Parathyroid adenoma (tissue), 2 donors: ENCODE results near the gene TEKT4.

Experiments
- H2AFZ ChIP-seq: fragments of 300-600 bp; sonication (generic); one replicate; pipeline ENCODE4 v1.7.0; 2017; ENCODE audit warnings: antibody characterized with exemption, mild to moderate bottlenecking
- H3K27ac ChIP-seq: fragments of 300-600 bp; sonication (generic); one replicate; pipeline ENCODE4 v1.7.0; 2017
- H3K27me3 ChIP-seq: fragments of 300-600 bp; sonication (generic); one replicate; pipeline ENCODE4 v1.7.0; 2017; ENCODE audit warnings: low read length; ENCODE audit not compliant: control insufficient read depth, insufficient read depth
- H3K36me3 ChIP-seq: fragments of 300-600 bp; sonication (generic); one replicate; pipeline ENCODE4 v1.7.0; 2017; ENCODE audit warnings: low read length; ENCODE audit not compliant: control insufficient read depth, insufficient read depth
- H3K4me1 ChIP-seq: fragments of 300-600 bp; sonication (generic); one replicate; pipeline ENCODE4 v1.7.0; 2017; ENCODE audit warnings: control low read depth
- H3K4me2 ChIP-seq: fragments of 300-600 bp; sonication (generic); one replicate; pipeline ENCODE4 v1.7.0; 2017; ENCODE audit warnings: low read length
- H3K4me3 ChIP-seq: fragments of 300-600 bp; sonication (generic); one replicate; pipeline ENCODE4 v1.7.0; 2017; ENCODE audit warnings: low read depth, low read length
- H3K79me2 ChIP-seq: fragments of 300-600 bp; sonication (generic); one replicate; pipeline ENCODE4 v1.7.0; 2017; ENCODE audit warnings: control low read depth
- H3K9ac ChIP-seq: fragments of 300-600 bp; sonication (generic); one replicate; pipeline ENCODE4 v1.7.0; 2017; ENCODE audit warnings: mild to moderate bottlenecking
- H3K9me3 ChIP-seq: fragments of 300-600 bp; sonication (generic); one replicate; pipeline ENCODE4 v1.7.0; 2017; ENCODE audit warnings: low read length; ENCODE audit not compliant: control insufficient read depth
- CTCF ChIP-seq: fragments of 300-600 bp; sonication (generic); IDR thresholded peaks from one replicate; pipeline ENCODE4 v1.7.0; 2017; ENCODE audit warnings: antibody characterized with exemption, mild to moderate bottlenecking
- donor health status: primary hyperparathyroidism.

Gene TEKT4

GRCh38 chr2:94874277-94874997 is 3.2 kb downstream of the TEKT4 start:
- Histone ChIP-seq H3K4me2 (no peak overlapping the region), H3K4me1 (no peaks in the 10 kb centered on the region), H3K27me3 (no peaks in the 10 kb centered on the region), H2AFZ (no peak overlapping the region), H3K27ac (no peak overlapping the region), H3K9ac (no peak overlapping the region), H3K4me3 (no peak overlapping the region), H3K79me2 (no peaks in the 10 kb centered on the region), H3K36me3 (no peaks in the 10 kb centered on the region), H3K9me3 (no peaks in the 10 kb centered on the region)
- TF ChIP-seq CTCF: peak; percentile 81

GRCh38 chr2:94875064-94875819 is 4.0 kb downstream of the TEKT4 start:
- H3K27me3 ChIP-seq: no peaks in the 10 kb centered on the region
- TF ChIP-seq CTCF: no peak
- no peak overlapping the region for H3K4me2 ChIP-seq

GRCh38 chr2:94875820-94876522 is 4.7 kb downstream of the TEKT4 start:
- no peak overlapping the region for H3K4me2 ChIP-seq
- no peaks in the 10 kb centered on the region for H3K9me3 ChIP-seq
- H3K27me3 ChIP-seq: no peaks in the 10 kb centered on the region
- H3K4me1 ChIP-seq: no peaks in the 10 kb centered on the region
- H2AFZ ChIP-seq: no peak overlapping the region
- no peak overlapping the region for H3K27ac ChIP-seq
- no peak overlapping the region for H3K9ac ChIP-seq
- H3K4me3 ChIP-seq: no peak overlapping the region
- H3K79me2 ChIP-seq: no peaks in the 10 kb centered on the region
- H3K36me3 ChIP-seq: no peaks in the 10 kb centered on the region
- no peak for TF ChIP-seq CTCF

More at GRCh38 chr2:94875064-94875819, 4.0 kb downstream of the TEKT4 start:
- no peaks in the 10 kb centered on the region for H3K4me1 ChIP-seq
- no peak overlapping the region for H2AFZ ChIP-seq
- H3K9ac ChIP-seq: no peak overlapping the region
- no peak overlapping the region for H3K4me3 ChIP-seq
- H3K79me2 ChIP-seq: no peaks in the 10 kb centered on the region
- no peaks in the 10 kb centered on the region for H3K9me3 ChIP-seq
- H3K36me3 ChIP-seq: no peaks in the 10 kb centered on the region
- no peak overlapping the region for H3K27ac ChIP-seq

- H3K4me3 ChIP-seq: no peak overlapping the region
- H3K4me2 ChIP-seq: no peak overlapping the region
- H3K27ac ChIP-seq: no peak overlapping the region
- H2AFZ ChIP-seq: no peak overlapping the region
- H3K9ac ChIP-seq: no peak overlapping the region
- no peaks in the 10 kb centered on the region for H3K27me3 ChIP-seq
- no peaks in the 10 kb centered on the region for H3K36me3 ChIP-seq
- no peaks in the 10 kb centered on the region for H3K4me1 ChIP-seq
- H3K79me2 ChIP-seq: no peaks in the 10 kb centered on the region
- no peak for TF ChIP-seq CTCF
- H3K9me3 ChIP-seq: no peaks in the 10 kb centered on the region
These were observed 5.3 kb downstream of the TEKT4 start for GRCh38 chr2:94876523-94876863.
